ENCODE data around the gene FGF19.

Gene FGF19

DNA sequence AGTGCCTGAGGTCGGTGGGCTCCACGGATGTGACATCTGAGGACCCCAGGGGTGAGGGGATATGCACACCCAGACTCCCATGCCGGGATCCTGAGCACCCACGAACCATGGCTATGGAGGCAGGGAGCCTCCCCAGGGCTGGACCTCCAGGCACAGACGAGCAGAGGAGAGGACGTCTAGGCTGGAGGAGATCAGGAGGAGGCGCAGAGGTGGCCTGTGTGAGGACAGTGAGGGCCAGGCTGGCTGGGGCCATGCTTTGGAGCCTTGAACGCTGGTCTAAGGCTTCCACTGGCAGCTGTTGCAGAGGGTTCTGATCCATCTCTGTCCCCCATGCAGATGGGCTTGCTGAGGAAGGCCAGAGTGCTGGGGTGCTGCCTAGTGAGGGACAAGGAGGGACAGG lies 42.3 kb upstream of the FGF19 start:
- H4K20me1 ChIP-seq (ENCODE audit: control insufficient read depth, insufficient read depth, low read depth, low read length): no peaks in the 10 kb centered on the region
- no peaks in the 10 kb centered on the region for H3K9me2 ChIP-seq (replicated peaks; ENCODE audit: control insufficient read depth, low read length)
- no peaks in the 10 kb centered on the region for H3K9me3 ChIP-seq (ENCODE audit: control insufficient read depth, insufficient read depth, low read length)
- H3K36me3 ChIP-seq (ENCODE audit: control insufficient read depth, low read length): no peaks in the 10 kb centered on the region
- H3F3A ChIP-seq (ENCODE audit: control insufficient read depth, insufficient read depth): no peaks in the 10 kb centered on the region
- no peaks in the 10 kb centered on the region for H3K27me3 ChIP-seq (ENCODE audit: control insufficient read depth, low read length)
- H3K4me2 ChIP-seq (ENCODE audit: low read length): no peak overlapping the region
- no peaks in the 10 kb centered on the region for H3K4me1 ChIP-seq (ENCODE audit: control insufficient read depth, low read length)
- no peaks in the 10 kb centered on the region for H3K79me2 ChIP-seq (ENCODE audit: control insufficient read depth, low read length)
- TF ChIP-seq EZH2phosphoT487 (IDR thresholded peaks at IDR 0.05; ENCODE audit: borderline replicate concordance, low read length): no peak
- TF ChIP-seq, protein P1, sequence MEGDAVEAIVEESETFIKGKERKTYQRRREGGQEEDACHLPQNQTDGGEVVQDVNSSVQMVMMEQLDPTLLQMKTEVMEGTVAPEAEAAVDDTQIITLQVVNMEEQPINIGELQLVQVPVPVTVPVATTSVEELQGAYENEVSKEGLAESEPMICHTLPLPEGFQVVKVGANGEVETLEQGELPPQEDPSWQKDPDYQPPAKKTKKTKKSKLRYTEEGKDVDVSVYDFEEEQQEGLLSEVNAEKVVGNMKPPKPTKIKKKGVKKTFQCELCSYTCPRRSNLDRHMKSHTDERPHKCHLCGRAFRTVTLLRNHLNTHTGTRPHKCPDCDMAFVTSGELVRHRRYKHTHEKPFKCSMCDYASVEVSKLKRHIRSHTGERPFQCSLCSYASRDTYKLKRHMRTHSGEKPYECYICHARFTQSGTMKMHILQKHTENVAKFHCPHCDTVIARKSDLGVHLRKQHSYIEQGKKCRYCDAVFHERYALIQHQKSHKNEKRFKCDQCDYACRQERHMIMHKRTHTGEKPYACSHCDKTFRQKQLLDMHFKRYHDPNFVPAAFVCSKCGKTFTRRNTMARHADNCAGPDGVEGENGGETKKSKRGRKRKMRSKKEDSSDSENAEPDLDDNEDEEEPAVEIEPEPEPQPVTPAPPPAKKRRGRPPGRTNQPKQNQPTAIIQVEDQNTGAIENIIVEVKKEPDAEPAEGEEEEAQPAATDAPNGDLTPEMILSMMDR (IDR thresholded peaks at IDR 0.05; ENCODE audit: low read depth, low read length, poor library complexity, severe bottlenecking): no peak
- no peak overlapping the region for H3K27ac ChIP-seq (ENCODE audit: low read depth, low read length)
- H3K4me3 ChIP-seq (ENCODE audit: low read length): no peak overlapping the region

DNA sequence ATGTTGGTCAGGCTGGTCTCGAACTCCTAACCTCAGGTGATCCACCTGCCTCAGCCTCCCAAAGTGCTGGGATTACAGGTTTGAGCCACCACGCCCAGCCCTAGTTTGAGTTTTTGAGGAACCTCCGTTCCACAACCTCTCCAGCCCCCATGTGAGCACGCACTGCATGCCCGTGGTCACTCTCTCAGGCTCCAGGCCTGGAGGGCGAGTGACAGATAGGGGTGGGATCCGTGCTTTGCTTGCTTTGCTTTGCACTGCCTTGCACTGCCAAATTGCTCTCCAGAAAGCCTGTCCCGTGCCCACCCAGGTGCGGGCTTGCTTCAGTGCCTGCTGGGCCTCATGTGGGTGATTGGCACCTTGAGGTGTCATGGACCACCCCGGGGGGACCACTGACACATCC lies 41.4 kb upstream of the FGF19 start:
- Histone ChIP-seq H4K20me1 (ENCODE audit: control insufficient read depth, insufficient read depth, low read depth, low read length) (no peaks in the 10 kb centered on the region), H3K9me2 (replicated peaks; ENCODE audit: control insufficient read depth, low read length) (no peaks in the 10 kb centered on the region)

DNA sequence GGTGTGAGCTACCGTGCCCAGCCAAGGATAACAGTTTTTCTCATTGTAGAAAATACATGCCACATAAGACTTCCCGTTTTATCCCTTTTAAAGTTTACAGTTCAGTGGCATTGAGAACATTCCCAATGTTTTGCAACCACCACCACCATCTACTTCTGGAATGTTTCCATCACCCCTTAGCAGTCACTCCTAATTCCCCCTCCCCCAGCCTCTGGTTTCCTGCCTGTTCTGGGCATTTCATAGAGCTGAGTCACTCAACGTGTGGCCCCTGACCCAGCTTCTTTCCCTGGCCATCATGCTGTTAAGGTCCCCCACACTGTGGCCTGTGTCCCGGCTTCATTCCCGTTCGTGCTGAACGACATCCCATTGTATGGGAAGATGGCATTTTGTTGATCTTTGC lies 40.6 kb upstream of the FGF19 start:
- no peaks in the 10 kb centered on the region for H3K9me3 ChIP-seq (ENCODE audit: control insufficient read depth, insufficient read depth, low read length)
- no peak overlapping the region for H3K4me2 ChIP-seq (ENCODE audit: low read length)
- H3K9me2 ChIP-seq (replicated peaks; ENCODE audit: control insufficient read depth, low read length): no peaks in the 10 kb centered on the region
- H3K27me3 ChIP-seq (ENCODE audit: control insufficient read depth, low read length): no peaks in the 10 kb centered on the region
- H4K20me1 ChIP-seq (ENCODE audit: control insufficient read depth, insufficient read depth, low read depth, low read length): no peaks in the 10 kb centered on the region
- H3F3A ChIP-seq (ENCODE audit: control insufficient read depth, insufficient read depth): no peaks in the 10 kb centered on the region
- H3K79me2 ChIP-seq (ENCODE audit: control insufficient read depth, low read length): no peaks in the 10 kb centered on the region
- H3K4me1 ChIP-seq (ENCODE audit: control insufficient read depth, low read length): no peaks in the 10 kb centered on the region
- TF ChIP-seq, protein P1 (IDR thresholded peaks at IDR 0.05; ENCODE audit: low read depth, low read length, poor library complexity, severe bottlenecking): no peak
- TF ChIP-seq EZH2phosphoT487 (IDR thresholded peaks at IDR 0.05; ENCODE audit: borderline replicate concordance, low read length): no peak
- no peak overlapping the region for H3K4me3 ChIP-seq (ENCODE audit: low read length)
- H3K27ac ChIP-seq (ENCODE audit: low read depth, low read length): no peak overlapping the region
- no peaks in the 10 kb centered on the region for H3K36me3 ChIP-seq (ENCODE audit: control insufficient read depth, low read length)

More for the DNA sequence above, 41.4 kb upstream of the FGF19 start:
- no peaks in the 10 kb centered on the region for H3K9me3 ChIP-seq (ENCODE audit: control insufficient read depth, insufficient read depth, low read length)
- H3K36me3 ChIP-seq (ENCODE audit: control insufficient read depth, low read length): no peaks in the 10 kb centered on the region
- TF ChIP-seq, protein P1 (IDR thresholded peaks at IDR 0.05; ENCODE audit: low read depth, low read length, poor library complexity, severe bottlenecking): no peak
- no peak for TF ChIP-seq EZH2phosphoT487 (IDR thresholded peaks at IDR 0.05; ENCODE audit: borderline replicate concordance, low read length)
- H3K4me3 ChIP-seq (ENCODE audit: low read length): no peak overlapping the region
- no peaks in the 10 kb centered on the region for H3K79me2 ChIP-seq (ENCODE audit: control insufficient read depth, low read length)
- H3K27me3 ChIP-seq (ENCODE audit: control insufficient read depth, low read length): no peaks in the 10 kb centered on the region
- no peaks in the 10 kb centered on the region for H3K4me1 ChIP-seq (ENCODE audit: control insufficient read depth, low read length)
- no peak overlapping the region for H3K27ac ChIP-seq (ENCODE audit: low read depth, low read length)
- H3F3A ChIP-seq (ENCODE audit: control insufficient read depth, insufficient read depth): no peaks in the 10 kb centered on the region
- H3K4me2 ChIP-seq (ENCODE audit: low read length): no peak overlapping the region

DNA sequence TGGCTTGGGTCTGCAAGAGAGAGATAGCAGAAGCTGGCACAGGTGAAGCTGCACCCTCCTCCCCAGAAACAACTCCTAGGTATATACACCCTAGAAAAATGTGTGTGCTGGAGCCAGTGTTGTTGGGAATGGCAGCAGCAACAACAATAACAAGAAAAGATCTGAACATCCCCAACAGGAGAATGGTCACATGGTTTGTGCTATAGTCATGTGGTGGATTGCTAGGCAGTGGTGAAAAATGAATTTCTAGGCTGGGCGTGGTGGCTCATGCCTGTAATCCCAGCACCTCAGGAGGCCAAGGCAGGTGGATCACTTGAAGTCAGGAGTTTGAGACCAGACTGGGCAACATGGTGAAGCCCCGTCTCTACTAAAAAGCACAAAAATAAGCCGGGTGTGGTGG lies 31.0 kb upstream of the FGF19 start:
- Histone ChIP-seq H3K9me2 (replicated peaks; ENCODE audit: control insufficient read depth, low read length) (no peaks in the 10 kb centered on the region), H3K36me3 (ENCODE audit: control insufficient read depth, low read length) (no peaks in the 10 kb centered on the region), H3K79me2 (ENCODE audit: control insufficient read depth, low read length) (no peaks in the 10 kb centered on the region), H3K4me2 (ENCODE audit: low read length) (no peak overlapping the region), H3F3A (ENCODE audit: control insufficient read depth, insufficient read depth) (no peaks in the 10 kb centered on the region), H3K4me1 (ENCODE audit: control insufficient read depth, low read length) (no peaks in the 10 kb centered on the region), H4K20me1 (ENCODE audit: control insufficient read depth, insufficient read depth, low read depth, low read length) (no peaks in the 10 kb centered on the region), H3K9me3 (ENCODE audit: control insufficient read depth, insufficient read depth, low read length) (no peaks in the 10 kb centered on the region), H3K27me3 (ENCODE audit: control insufficient read depth, low read length) (no peaks in the 10 kb centered on the region), H3K4me3 (ENCODE audit: low read length) (no peak overlapping the region), H3K27ac (ENCODE audit: low read depth, low read length) (no peak overlapping the region)
- TF ChIP-seq EZH2phosphoT487 (IDR thresholded peaks at IDR 0.05; ENCODE audit: borderline replicate concordance, low read length): no peak
- TF ChIP-seq, protein P1 (IDR thresholded peaks at IDR 0.05; ENCODE audit: low read depth, low read length, poor library complexity, severe bottlenecking): no peak

Measured in DOHH2 (cell line).